HEK293 (cell line): ENCODE results near the gene HNRNPL.

Experiments
- ZNF549 ChIP-seq: fragments of 450-650 bp; IDR thresholded peaks from 2 replicates; pipeline ENCODE4 v1.5.1; 2018; ENCODE audit warnings: missing biosample characterization, missing genetic modification characterization, mild to moderate bottlenecking, inconsistent platforms, moderate library complexity
- ZSCAN23 ChIP-seq: fragments of 450-650 bp; formaldehyde crosslinking; IDR thresholded peaks from 2 replicates; pipeline ENCODE4 v1.5.1; 2016; ENCODE audit warnings: missing biosample characterization, missing genetic modification characterization

DNA sequence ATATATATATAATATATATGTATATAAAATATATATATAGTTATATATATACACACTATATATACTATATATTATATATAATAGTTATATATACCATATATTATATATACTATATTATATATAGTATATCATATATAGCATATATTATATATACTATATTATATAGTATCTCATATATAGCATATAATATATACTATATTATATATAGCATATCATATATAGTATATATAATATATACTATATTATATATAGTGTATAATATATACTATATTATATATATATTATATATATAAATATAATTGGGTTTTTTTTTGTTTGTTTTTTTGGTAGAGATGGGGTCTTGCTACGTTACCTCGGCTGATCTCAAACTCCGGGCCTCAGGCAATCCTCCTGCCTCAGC, 11.6 kb upstream of the HNRNPL start:
- no peak for TF ChIP-seq ZSCAN23 (tag by site-specific recombination)
- TF ChIP-seq ZNF549 (tag by site-specific recombination): no peak
